Mucosa of stomach (tissue), 1 donor: Measurements from ENCODE around the gene CXCL12.

Experiments
- H3K27me3 ChIP-seq: one replicate; pipeline ENCODE4 v1.7.0; 2013; ENCODE audit warnings: mild to moderate bottlenecking, low read length; ENCODE audit not compliant: control insufficient read depth, insufficient read depth
- H3K36me3 ChIP-seq: one replicate; pipeline ENCODE4 v1.7.0; 2013; ENCODE audit warnings: low read length; ENCODE audit not compliant: control insufficient read depth, insufficient read depth
- H3K4me1 ChIP-seq: one replicate; pipeline ENCODE4 v1.7.0; 2013; ENCODE audit warnings: mild to moderate bottlenecking, low read length; ENCODE audit not compliant: control insufficient read depth, insufficient read depth
- H3K4me3 ChIP-seq: one replicate; pipeline ENCODE4 v1.7.0; 2013; ENCODE audit warnings: low read length
- H3K9ac ChIP-seq: one replicate; pipeline ENCODE4 v1.7.0; 2013; ENCODE audit warnings: mild to moderate bottlenecking, low read length, moderate library complexity
- H3K9me3 ChIP-seq: one replicate; pipeline ENCODE4 v1.7.0; 2013; ENCODE audit warnings: mild to moderate bottlenecking, low read length, moderate library complexity; ENCODE audit not compliant: control insufficient read depth
- donor health status: Pancreatic carcinoma.

CXCL12 gene

DNA sequence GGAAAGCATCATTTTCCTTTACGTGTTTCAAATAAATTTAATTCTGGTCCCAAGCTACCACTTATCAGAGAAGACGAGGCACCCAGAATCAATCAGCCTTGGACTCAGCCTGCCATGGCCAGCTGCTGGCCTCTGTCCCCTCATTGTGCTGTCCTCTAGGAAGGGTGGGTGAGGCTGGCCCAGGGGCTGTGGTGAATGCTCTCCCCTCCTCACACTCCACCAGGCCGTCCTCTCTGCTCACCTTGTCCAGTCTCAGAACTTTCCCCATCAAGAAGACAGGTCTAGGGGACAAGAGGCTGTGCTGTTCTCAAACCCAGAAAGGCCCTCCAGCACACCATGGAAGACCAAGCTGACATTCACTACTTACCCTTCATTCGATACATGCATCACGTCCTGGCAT lies 36.4 kb downstream of the CXCL12 start:
- Histone ChIP-seq H3K9ac (no peak overlapping the region), H3K27me3 (no peaks in the 10 kb centered on the region), H3K4me3 (no peak overlapping the region), H3K36me3 (no peaks in the 10 kb centered on the region), H3K4me1 (no peaks in the 10 kb centered on the region), H3K9me3 (no peaks in the 10 kb centered on the region)

DNA sequence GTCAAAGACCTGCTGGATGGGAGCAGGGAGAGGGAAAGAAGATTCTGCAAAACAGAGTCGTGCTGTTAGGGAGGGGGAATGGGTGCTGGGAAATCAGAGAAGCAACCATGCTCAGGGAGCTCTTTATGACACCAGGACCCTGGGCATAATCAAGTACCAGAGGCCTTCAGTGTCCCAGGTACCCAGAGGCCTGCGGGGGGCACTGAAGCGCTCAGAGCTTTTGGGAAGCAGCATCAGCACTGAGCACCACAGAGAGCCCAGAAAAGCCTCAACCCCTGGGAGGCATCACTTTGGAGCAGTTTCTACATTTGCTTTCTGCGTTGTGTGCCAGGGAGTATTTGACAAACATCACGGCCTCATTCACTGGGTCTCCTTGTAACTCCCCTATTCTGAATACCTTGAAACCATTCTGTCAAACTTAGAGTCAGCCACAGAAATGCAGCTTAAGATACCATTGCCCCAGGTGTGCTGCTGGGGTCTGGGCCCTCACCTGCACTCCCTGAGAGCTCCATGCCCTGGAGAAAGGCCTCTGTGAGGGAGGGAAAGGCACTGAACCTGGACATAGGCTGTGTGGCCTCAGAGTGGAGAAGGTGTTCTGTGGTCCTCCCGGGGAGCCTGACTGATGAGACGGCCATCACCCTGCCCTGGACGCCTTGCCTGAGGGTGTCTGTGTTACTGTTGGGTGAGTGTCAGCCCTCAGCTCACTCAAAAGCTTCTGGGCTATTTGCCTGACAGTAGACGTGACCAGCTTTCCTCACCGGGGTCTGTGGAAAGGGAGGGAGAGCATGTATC lies 37.1 kb downstream of the CXCL12 start:
- Histone ChIP-seq H3K27me3 (no peaks in the 10 kb centered on the region), H3K36me3 (no peaks in the 10 kb centered on the region), H3K4me1 (no peaks in the 10 kb centered on the region), H3K9me3 (no peaks in the 10 kb centered on the region), H3K9ac (no peak overlapping the region), H3K4me3 (no peak overlapping the region)

DNA sequence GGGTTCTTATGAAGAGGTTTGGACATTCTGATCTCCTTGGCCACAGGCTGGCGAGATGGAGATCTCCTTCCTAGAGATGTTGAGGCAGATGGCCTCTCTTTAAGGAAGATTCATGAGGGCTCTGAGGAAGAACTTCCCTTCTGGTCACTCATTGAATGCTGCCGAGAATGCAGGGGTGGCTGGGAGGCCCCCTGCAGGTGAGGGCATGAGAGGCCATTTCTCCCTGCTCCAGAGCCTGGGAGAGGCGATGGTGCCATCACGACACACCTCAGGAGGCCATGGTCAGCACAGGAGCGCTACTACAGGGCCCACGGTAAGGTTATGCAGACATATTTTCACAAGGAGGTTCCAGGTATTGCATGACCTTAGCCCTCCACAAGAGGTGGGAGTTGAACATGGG lies 40.2 kb downstream of the CXCL12 start:
- H3K27me3 ChIP-seq, result no peaks in the 10 kb centered on the region
- H3K4me3 ChIP-seq, result no peak overlapping the region
- no peaks in the 10 kb centered on the region for H3K9me3 ChIP-seq
- H3K36me3 ChIP-seq, result no peaks in the 10 kb centered on the region
- no peaks in the 10 kb centered on the region for H3K4me1 ChIP-seq
- no peak overlapping the region for H3K9ac ChIP-seq

DNA sequence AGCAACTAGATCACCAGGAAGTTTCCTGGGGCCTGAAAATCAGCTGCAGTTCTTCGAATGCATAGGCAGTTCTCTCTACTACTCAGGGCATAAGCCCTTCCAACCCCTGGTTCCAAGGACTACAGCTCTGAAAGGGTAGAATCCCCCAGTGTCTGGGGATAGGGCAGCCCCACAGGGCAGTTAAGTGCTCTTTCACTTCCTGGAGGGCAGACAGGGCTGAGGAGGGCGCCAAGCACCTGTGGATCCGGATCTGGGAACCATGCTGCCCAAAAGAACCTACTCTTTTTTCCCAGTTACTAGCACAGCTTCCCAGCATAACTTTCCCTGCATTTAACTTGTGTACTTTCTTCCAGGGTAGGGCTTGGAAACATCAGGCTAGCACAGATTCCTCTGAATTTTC lies 41.1 kb downstream of the CXCL12 start:
- H3K36me3 ChIP-seq, result no peaks in the 10 kb centered on the region
- no peaks in the 10 kb centered on the region for H3K27me3 ChIP-seq
- no peak overlapping the region for H3K9ac ChIP-seq
- no peak overlapping the region for H3K4me3 ChIP-seq
- no peaks in the 10 kb centered on the region for H3K4me1 ChIP-seq
- no peaks in the 10 kb centered on the region for H3K9me3 ChIP-seq

DNA sequence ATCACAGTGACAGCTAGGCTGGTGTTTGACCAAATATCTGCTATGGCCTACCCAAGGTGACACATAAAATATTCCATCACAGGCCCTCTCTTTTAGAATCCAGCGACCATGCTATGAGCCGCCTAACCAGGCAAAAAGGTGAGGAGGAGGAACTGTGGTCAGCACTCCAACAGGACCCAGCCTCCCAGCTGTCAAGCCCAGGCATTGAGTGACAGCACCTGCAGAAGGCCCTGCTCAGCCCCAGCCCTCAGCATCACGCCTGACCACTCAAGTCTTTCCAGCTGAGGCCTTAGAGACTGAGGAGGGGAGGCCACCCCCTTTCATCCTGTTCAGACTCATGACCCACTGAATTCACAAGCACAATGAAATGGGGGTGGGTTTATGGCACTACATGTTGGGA lies 43.0 kb downstream of the CXCL12 start:
- no peaks in the 10 kb centered on the region for H3K9me3 ChIP-seq
- no peaks in the 10 kb centered on the region for H3K4me1 ChIP-seq
- no peaks in the 10 kb centered on the region for H3K36me3 ChIP-seq
- no peaks in the 10 kb centered on the region for H3K27me3 ChIP-seq
- H3K4me3 ChIP-seq, result no peak overlapping the region
- H3K9ac ChIP-seq, result no peak overlapping the region

DNA sequence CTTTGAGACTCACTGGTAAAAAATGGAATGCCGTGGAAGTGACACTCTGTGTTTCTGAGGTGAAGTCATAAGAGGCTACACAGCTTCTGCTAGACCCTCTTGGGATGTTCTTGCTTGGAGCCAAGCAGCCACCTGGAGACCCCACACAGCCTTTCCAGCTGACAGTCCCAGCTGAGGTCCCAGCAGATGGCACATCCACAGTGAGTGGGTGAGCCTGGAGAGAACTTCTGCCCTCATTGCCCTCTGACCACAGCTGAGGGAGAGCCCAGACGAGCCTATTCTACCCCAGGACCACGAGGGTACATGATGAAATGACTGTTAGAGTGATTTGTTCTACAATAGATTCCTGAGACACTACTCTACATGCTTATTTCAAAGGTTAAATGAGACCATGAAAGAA lies 44.3 kb downstream of the CXCL12 start:
- Histone ChIP-seq H3K27me3 (no peaks in the 10 kb centered on the region), H3K9me3 (no peaks in the 10 kb centered on the region), H3K4me1 (peaks cover 2% of the 10 kb centered on the region), H3K36me3 (no peaks in the 10 kb centered on the region), H3K4me3 (no peak overlapping the region), H3K9ac (no peak overlapping the region)

DNA sequence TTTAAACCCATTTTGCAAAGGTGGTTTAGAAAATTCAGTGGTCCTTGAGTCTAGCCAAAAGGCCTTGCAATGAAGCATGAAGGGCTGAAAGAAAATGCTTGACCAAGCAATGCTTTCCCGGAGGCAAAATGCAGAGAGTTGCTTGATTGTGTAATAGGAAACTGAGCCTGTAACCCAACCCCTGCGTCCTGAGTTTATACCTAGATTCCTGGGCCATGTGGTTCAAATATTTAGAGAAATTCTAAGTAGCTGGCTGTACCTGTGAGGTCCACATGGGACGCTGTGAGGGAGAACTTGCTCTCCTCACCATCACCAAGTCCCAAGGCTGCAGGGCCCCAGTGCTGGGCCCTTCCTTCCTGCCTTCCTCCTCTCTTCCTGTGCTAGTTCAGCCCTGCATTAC lies 45.7 kb downstream of the CXCL12 start:
- Histone ChIP-seq H3K27me3 (no peaks in the 10 kb centered on the region), H3K36me3 (no peaks in the 10 kb centered on the region), H3K9me3 (no peaks in the 10 kb centered on the region), H3K9ac (no peak overlapping the region), H3K4me1 (peaks cover 7% of the 10 kb centered on the region), H3K4me3 (no peak overlapping the region)

DNA sequence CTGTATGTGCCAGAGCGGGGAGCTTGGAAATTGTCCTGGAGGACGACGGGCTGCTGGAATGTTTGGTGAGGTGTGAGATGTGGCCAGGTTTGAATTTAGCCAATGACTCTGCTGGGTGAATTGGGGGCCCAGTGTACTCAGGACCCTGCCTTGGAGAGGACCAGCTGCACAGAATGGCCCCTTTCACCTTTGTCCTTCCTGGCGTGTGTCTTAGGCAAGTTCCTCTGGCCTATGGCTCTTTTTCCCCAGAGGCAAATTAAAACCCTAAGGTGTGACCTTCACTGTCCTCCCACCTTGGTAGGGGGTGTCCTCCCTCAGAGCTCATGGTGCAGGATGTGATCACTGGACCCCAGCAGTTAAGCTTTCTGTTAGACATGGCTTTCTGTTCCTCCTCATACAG lies 47.8 kb downstream of the CXCL12 start:
- no peaks in the 10 kb centered on the region for H3K36me3 ChIP-seq
- no peak overlapping the region for H3K9ac ChIP-seq
- no peak overlapping the region for H3K4me3 ChIP-seq
- no peaks in the 10 kb centered on the region for H3K9me3 ChIP-seq
- H3K4me1 ChIP-seq, result peaks cover 7% of the 10 kb centered on the region
- no peaks in the 10 kb centered on the region for H3K27me3 ChIP-seq

DNA sequence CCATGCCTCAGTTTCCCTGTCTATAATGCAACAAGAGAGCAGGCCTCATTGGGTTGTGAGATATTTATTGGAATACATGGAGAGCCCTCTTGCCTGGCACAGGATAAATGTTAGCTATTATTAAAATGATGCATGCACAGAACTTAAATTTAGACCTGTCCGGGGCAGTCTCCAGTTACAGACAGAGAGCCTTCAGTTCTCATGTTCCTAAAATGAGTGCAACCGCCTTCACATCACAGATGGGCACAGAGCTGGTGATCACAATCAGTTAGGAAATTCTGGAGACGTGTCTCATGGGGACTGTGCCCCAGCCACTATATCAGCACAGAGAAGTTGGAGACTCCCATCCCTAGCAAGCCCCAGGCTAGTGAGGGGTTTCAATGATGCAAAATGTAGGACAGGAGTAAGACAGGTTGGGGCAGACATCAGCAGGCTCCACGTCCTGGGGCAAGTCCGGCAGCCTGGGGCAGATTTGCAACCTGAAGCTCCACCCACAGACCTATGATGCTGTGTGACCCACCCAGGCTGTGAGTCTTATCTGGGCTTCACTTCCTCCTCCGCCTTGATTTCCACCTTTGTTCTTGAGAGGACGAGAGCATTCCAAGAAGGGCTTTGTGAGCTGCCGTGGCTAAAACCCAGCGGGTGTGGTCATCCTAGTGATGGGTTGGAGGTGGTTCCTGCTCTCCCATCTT lies 49.4 kb downstream of the CXCL12 start:
- H3K36me3 ChIP-seq, result no peaks in the 10 kb centered on the region
- H3K9ac ChIP-seq, result no peak overlapping the region
- peaks cover 7% of the 10 kb centered on the region for H3K4me1 ChIP-seq
- no peaks in the 10 kb centered on the region for H3K27me3 ChIP-seq
- no peaks in the 10 kb centered on the region for H3K9me3 ChIP-seq
- no peak overlapping the region for H3K4me3 ChIP-seq

DNA sequence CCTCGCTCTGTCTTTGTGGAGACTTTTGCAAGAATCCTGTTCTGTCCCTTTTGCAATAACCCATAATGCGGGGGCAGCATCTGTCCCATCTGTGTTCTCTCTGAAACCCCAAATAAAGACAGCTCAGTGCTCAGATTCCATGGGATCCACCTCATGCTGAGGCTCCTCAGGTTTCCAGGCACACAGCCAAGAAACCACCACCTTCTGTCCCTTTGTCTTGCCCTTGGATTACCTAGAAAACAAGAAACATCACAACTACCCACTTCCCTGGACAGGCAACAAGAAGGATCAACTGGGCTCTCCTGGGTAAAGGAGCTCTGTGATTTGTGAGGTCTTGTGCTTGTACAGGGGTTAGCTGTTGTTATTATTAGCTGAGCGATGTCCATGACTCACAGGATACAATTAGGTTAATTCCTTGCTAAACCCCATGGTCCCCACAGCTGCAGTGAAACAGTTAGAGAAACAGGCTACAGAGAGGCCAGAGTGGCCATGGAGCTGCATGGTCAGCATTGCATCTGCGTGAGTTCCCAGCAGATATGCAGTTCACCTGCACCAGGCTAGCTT lies 50.2 kb downstream of the CXCL12 start:
- Histone ChIP-seq H3K4me3 (no peak overlapping the region), H3K4me1 (peaks cover 7% of the 10 kb centered on the region), H3K27me3 (no peaks in the 10 kb centered on the region), H3K9me3 (no peaks in the 10 kb centered on the region), H3K36me3 (no peaks in the 10 kb centered on the region), H3K9ac (no peak overlapping the region)

DNA sequence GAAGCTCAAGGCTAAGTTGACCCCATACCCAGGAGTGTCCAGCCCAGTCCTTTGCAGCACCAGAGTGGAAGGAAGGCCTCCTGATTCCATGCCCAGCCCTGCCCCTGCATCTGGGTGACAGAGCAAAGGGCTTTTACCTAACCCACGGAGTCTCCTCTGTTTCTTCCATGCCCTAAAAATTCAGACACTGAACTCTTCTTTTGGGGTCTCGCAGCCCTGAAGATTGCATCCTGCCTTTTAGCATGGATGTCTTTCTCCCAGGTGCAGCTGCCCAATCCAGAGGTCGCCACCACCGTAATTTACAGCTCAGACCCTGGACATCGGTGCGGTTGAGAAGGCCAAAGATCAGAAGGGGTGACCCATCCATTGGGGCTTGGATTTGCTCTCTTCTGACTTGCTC lies 50.8 kb downstream of the CXCL12 start:
- no peak overlapping the region for H3K4me3 ChIP-seq
- H3K36me3 ChIP-seq, result no peaks in the 10 kb centered on the region
- no peaks in the 10 kb centered on the region for H3K9me3 ChIP-seq
- H3K9ac ChIP-seq, result no peak overlapping the region
- no peaks in the 10 kb centered on the region for H3K27me3 ChIP-seq
- H3K4me1 ChIP-seq, result peaks cover 7% of the 10 kb centered on the region

DNA sequence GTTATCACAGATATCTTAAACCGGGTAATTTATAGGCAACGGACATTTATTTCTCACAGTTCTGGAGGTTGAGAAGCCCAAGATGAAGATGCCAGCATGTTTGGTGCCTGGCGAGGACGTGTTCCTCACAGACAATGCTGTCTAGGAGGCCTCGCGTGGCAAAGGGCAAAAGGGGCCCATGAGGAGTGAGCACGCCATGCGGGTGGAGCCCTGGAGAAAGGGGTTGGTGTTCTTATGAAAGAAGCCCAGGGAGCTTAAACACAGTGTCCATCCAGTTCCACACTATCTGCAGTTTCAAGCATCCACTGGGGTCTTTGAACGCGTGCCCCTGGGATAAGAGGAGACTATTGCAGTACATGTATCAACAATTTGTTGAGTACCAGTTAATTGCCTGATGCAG lies 51.4 kb downstream of the CXCL12 start:
- H3K9me3 ChIP-seq, result no peaks in the 10 kb centered on the region
- no peaks in the 10 kb centered on the region for H3K36me3 ChIP-seq
- H3K9ac ChIP-seq, result no peak overlapping the region
- peaks cover 7% of the 10 kb centered on the region for H3K4me1 ChIP-seq
- H3K27me3 ChIP-seq, result no peaks in the 10 kb centered on the region
- no peak overlapping the region for H3K4me3 ChIP-seq
